ENCODE data around the gene AFP. TPM values are rescaled to one million over a fixed set of nuclear protein-coding genes. Genes with fewer than 3 reads are reported as not detected.

The AFP gene
- polyA plus RNA-seq, 1 donor (not counting 4 experiments of a cell fraction or from before 2014, with no cell fraction given), result 1.8 TPM

- no peak for TF ChIP-seq EZH2 (IDR thresholded peaks at IDR 0.05; ENCODE audit: low read length)
- Histone ChIP-seq H3K4me2 (ENCODE audit: control insufficient read depth, extremely low read depth, insufficient read depth, low read depth, low read length) (no peak overlapping the region), H3K79me2 (ENCODE audit: control insufficient read depth, insufficient read depth, low read length) (no peaks in the 10 kb centered on the region), H3K9me1 (ENCODE audit: control insufficient read depth, extremely low read depth, insufficient read depth, low read length) (no peaks in the 10 kb centered on the region), H3K27ac (ENCODE audit: control insufficient read depth, insufficient read depth, low read length) (no peak overlapping the region), H3K9me3 (ENCODE audit: control insufficient read depth, low read depth, low read length) (no peaks in the 10 kb centered on the region), H3K4me1 (ENCODE audit: control insufficient read depth, extremely low read depth, insufficient read depth, low read length) (no peaks in the 10 kb centered on the region), H3K36me3 (ENCODE audit: control insufficient read depth in 2 of 2, extremely low read depth in 1 of 2, insufficient read depth in 2 of 2, low read length in 2 of 2) (no peaks in the 10 kb centered on the region), H4K20me1 (ENCODE audit: control insufficient read depth, extremely low read depth, insufficient read depth, low read length) (no peaks in the 10 kb centered on the region), H2AFZ (ENCODE audit: control insufficient read depth, low read length) (no peak overlapping the region), H3K27me3 (ENCODE audit: control insufficient read depth, extremely low read depth, insufficient read depth, low read length) (no peaks in the 10 kb centered on the region), H3K4me3 (ENCODE audit: control insufficient read depth in 2 of 3, extremely low read depth in 1 of 3, insufficient read depth in 2 of 3, low read depth in 1 of 3, low read length in 3 of 3) (no peak overlapping the region), H3K9ac (ENCODE audit: control insufficient read depth, extremely low read depth, insufficient read depth, low read length) (no peak overlapping the region)
- dilution Hi-C loops (cut with MboI; ENCODE audit: extremely low pct_ligation_motif_present, low sequenced_read_pairs), result no loop called here
- no peak for FAIRE-seq
- DNase-seq (ENCODE audit: low read depth, low spot score), result no peak
Observed at GRCh38 chr4:73415807-73416238, 20.2 kb upstream of the AFP start.

GRCh38 chr4:73416423-73417087 lies 19.5 kb upstream of the AFP start:
- Histone ChIP-seq H3K4me2 (ENCODE audit: control insufficient read depth, extremely low read depth, insufficient read depth, low read depth, low read length) (no peak overlapping the region), H3K9me1 (ENCODE audit: control insufficient read depth, extremely low read depth, insufficient read depth, low read length) (no peaks in the 10 kb centered on the region), H3K27me3 (ENCODE audit: control insufficient read depth, extremely low read depth, insufficient read depth, low read length) (no peaks in the 10 kb centered on the region), H3K4me1 (ENCODE audit: control insufficient read depth, extremely low read depth, insufficient read depth, low read length) (no peaks in the 10 kb centered on the region), H3K9me3 (ENCODE audit: control insufficient read depth, low read depth, low read length) (no peaks in the 10 kb centered on the region), H3K79me2 (ENCODE audit: control insufficient read depth, insufficient read depth, low read length) (no peaks in the 10 kb centered on the region), H4K20me1 (ENCODE audit: control insufficient read depth, extremely low read depth, insufficient read depth, low read length) (no peaks in the 10 kb centered on the region), H3K36me3 (ENCODE audit: control insufficient read depth in 2 of 2, extremely low read depth in 1 of 2, insufficient read depth in 2 of 2, low read length in 2 of 2) (no peaks in the 10 kb centered on the region), H3K4me3 (ENCODE audit: control insufficient read depth in 2 of 3, extremely low read depth in 1 of 3, insufficient read depth in 2 of 3, low read depth in 1 of 3, low read length in 3 of 3) (no peak overlapping the region), H3K9ac (ENCODE audit: control insufficient read depth, extremely low read depth, insufficient read depth, low read length) (no peak overlapping the region), H2AFZ (ENCODE audit: control insufficient read depth, low read length) (no peak overlapping the region), H3K27ac (ENCODE audit: control insufficient read depth, insufficient read depth, low read length) (no peak overlapping the region)
- TF ChIP-seq EZH2 (IDR thresholded peaks at IDR 0.05; ENCODE audit: low read length) (no peak), CTCF (optimal IDR thresholded peaks at IDR 0.05 in 1 of 3, IDR thresholded peaks at IDR 0.05 in 1 of 3, conservative IDR thresholded peaks at IDR 0.05 in 1 of 3; ENCODE audit: extremely low read depth in 1 of 3, insufficient read depth in 2 of 3, low read length in 3 of 3) (no peak)
- dilution Hi-C loops (cut with MboI; ENCODE audit: extremely low pct_ligation_motif_present, low sequenced_read_pairs), result no loop called here
- FAIRE-seq (no peak), DNase-seq (ENCODE audit: low read depth, low spot score) (no peak)

GRCh38 chr4:73417342-73417741 lies 18.7 kb upstream of the AFP start:
- FAIRE-seq, result no peak
- H3K9me3 ChIP-seq (ENCODE audit: control insufficient read depth, low read depth, low read length), result no peaks in the 10 kb centered on the region
- H4K20me1 ChIP-seq (ENCODE audit: control insufficient read depth, extremely low read depth, insufficient read depth, low read length), result no peaks in the 10 kb centered on the region
- H3K36me3 ChIP-seq (ENCODE audit: control insufficient read depth in 2 of 2, extremely low read depth in 1 of 2, insufficient read depth in 2 of 2, low read length in 2 of 2), result no peaks in the 10 kb centered on the region
- H3K79me2 ChIP-seq (ENCODE audit: control insufficient read depth, insufficient read depth, low read length), result no peaks in the 10 kb centered on the region
- no peak for DNase-seq (ENCODE audit: low read depth, low spot score)
- H3K9ac ChIP-seq (ENCODE audit: control insufficient read depth, extremely low read depth, insufficient read depth, low read length), result no peak overlapping the region
- TF ChIP-seq CTCF (optimal IDR thresholded peaks at IDR 0.05 in 1 of 3, IDR thresholded peaks at IDR 0.05 in 1 of 3, conservative IDR thresholded peaks at IDR 0.05 in 1 of 3; ENCODE audit: extremely low read depth in 1 of 3, insufficient read depth in 2 of 3, low read length in 3 of 3) (no peak), EZH2 (IDR thresholded peaks at IDR 0.05; ENCODE audit: low read length) (no peak)
- no peaks in the 10 kb centered on the region for H3K4me1 ChIP-seq (ENCODE audit: control insufficient read depth, extremely low read depth, insufficient read depth, low read length)
- H3K27ac ChIP-seq (ENCODE audit: control insufficient read depth, insufficient read depth, low read length), result no peak overlapping the region
- dilution Hi-C loops (cut with MboI; ENCODE audit: extremely low pct_ligation_motif_present, low sequenced_read_pairs), result no loop called here
- no peak overlapping the region for H3K4me2 ChIP-seq (ENCODE audit: control insufficient read depth, extremely low read depth, insufficient read depth, low read depth, low read length)
- H3K9me1 ChIP-seq (ENCODE audit: control insufficient read depth, extremely low read depth, insufficient read depth, low read length), result no peaks in the 10 kb centered on the region
- no peaks in the 10 kb centered on the region for H3K27me3 ChIP-seq (ENCODE audit: control insufficient read depth, extremely low read depth, insufficient read depth, low read length)
- no peak overlapping the region for H3K4me3 ChIP-seq (ENCODE audit: control insufficient read depth in 2 of 3, extremely low read depth in 1 of 3, insufficient read depth in 2 of 3, low read depth in 1 of 3, low read length in 3 of 3)
- no peak overlapping the region for H2AFZ ChIP-seq (ENCODE audit: control insufficient read depth, low read length)

Measured in keratinocyte (primary cell).